ENCODE measurements around the gene OR10K2. TPM values are rescaled to one million over a fixed set of nuclear protein-coding genes. Genes with fewer than 3 reads are reported as not detected.

Gene OR10K2
- total and polyA plus RNA-seq, 2 of the 13 experiments (the other 11 are each of a cell fraction or from before 2014, with no cell fraction given): not detected

DNA sequence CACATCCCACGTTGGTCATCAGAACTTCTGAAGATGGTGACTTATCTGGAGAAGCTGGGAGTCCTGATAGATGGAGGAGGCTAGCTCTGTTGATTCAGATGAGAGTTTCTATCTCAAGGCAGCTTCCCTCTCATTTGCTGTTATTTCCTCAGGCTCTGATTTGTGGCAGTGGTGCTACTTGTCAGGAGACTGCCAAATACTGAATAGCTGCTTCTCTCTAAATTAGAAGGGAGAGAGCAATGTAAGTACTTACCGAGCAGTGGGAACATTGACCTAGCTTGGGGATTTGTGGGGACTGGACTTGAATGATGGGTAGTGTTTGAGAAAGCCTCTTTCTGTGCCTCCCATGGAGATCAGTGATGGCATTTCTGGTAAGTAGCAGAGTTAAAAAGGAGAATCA, 35.5 kb upstream of the OR10K2 start, which contains the start of gene OR10K1:
Gene OR10K1, plus strand, starts transcription at position 301 of the 400 bp plus-strand sequence. CDS start 3,728 bp downstream, outside the sequence.
- Histone ChIP-seq H4K20me1 (ENCODE audit: insufficient read depth, low read length) (no peaks in the 10 kb centered on the region), H3K9me3 (ENCODE audit: low read length) (peaks cover 50% of the 10 kb centered on the region), H3K9ac (ENCODE audit: insufficient read depth, low read depth, low read length) (no peak within 1 kb of the TSS), H2AFZ (ENCODE audit: low read length) (no peak within 1 kb of the TSS), H3K27ac (ENCODE audit: extremely low read length, insufficient read depth, low read length) (no peak within 1 kb of the TSS), H3K36me3 (replicated peaks in 1 of 2; ENCODE audit: control insufficient read depth in 1 of 2, insufficient read depth in 2 of 2, low read length in 2 of 2) (no peaks in the 10 kb centered on the region), H3K79me2 (ENCODE audit: insufficient read depth, low read length) (no peaks in the 10 kb centered on the region), H3K27me3 (ENCODE audit: control insufficient read depth in 1 of 2, insufficient read depth in 2 of 2, low read length in 2 of 2) (no peaks in the 10 kb centered on the region), H3K4me3 (replicated peaks in 1 of 3; ENCODE audit: insufficient read depth in 1 of 3, low read depth in 2 of 3, low read length in 3 of 3) (no peak within 1 kb of the TSS), H3K4me2 (ENCODE audit: low read depth, low read length) (no peak within 1 kb of the TSS), H3K4me1 (ENCODE audit: insufficient read depth, low read length) (no peaks in the 10 kb centered on the region)
- DNase-seq (ENCODE audit: low spot score) (no peak), FAIRE-seq (no peak), ATAC-seq (no peak)
- ChIA-PET CTCF (ENCODE audit: low intra/inter-chr PET ratio, low total read pairs) (no interaction called here), POLR2A (no interaction called here)
- in situ Hi-C loops (cut with HindIII; ENCODE audit: extremely low pct_ligation_motif_present, low pct_unique_long_range_greater_than_20kb): no loop called here
- BruUV-seq (replicated peaks): no TSS peak
- intact Hi-C loops (cut with micrococcal nuclease; ENCODE audit: unreplicated experiment): no loop called here
- TF ChIP-seq, protein P1, sequence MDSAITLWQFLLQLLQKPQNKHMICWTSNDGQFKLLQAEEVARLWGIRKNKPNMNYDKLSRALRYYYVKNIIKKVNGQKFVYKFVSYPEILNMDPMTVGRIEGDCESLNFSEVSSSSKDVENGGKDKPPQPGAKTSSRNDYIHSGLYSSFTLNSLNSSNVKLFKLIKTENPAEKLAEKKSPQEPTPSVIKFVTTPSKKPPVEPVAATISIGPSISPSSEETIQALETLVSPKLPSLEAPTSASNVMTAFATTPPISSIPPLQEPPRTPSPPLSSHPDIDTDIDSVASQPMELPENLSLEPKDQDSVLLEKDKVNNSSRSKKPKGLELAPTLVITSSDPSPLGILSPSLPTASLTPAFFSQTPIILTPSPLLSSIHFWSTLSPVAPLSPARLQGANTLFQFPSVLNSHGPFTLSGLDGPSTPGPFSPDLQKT (CRISPR knock-in tag; IDR thresholded peaks at IDR 0.05; ENCODE audit: borderline replicate concordance): no peak
- WGBS (ENCODE audit: low lambda C conversion rate): 0% methylated on average over 2 of the region's 2 CpGs

DNA sequence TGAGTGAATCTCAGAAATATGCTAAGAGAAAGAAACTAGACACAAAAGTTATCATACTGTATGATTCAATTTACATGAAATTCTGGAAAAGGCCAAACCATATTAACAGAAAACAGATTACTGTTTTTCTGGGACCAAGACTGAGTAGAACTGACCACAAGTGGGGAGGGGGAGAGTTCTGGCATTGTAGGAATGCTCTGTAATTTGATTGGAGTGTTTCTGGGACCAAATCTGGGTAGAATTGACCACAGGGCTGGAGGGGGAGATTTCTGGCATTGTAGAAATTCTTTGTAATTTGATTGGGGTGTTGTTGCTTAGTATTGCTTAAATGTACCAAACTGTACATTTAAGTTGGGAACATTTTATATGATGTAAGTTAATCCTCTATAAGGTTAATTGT, 32.2 kb upstream of the OR10K2 start:
- H3K9me3 ChIP-seq (ENCODE audit: low read length): peaks cover 58% of the 10 kb centered on the region
- no peaks in the 10 kb centered on the region for H3K4me1 ChIP-seq (ENCODE audit: insufficient read depth, low read length)
- no peak for FAIRE-seq
- H3K27ac ChIP-seq (ENCODE audit: extremely low read length, insufficient read depth, low read length): no peak overlapping the region
- H3K4me3 ChIP-seq (replicated peaks in 1 of 3; ENCODE audit: insufficient read depth in 1 of 3, low read depth in 2 of 3, low read length in 3 of 3): no peak overlapping the region
- no peak overlapping the region for H3K9ac ChIP-seq (ENCODE audit: insufficient read depth, low read depth, low read length)
- H2AFZ ChIP-seq (ENCODE audit: low read length): no peak overlapping the region
- no peak for ATAC-seq
- no peaks in the 10 kb centered on the region for H3K27me3 ChIP-seq (ENCODE audit: control insufficient read depth in 1 of 2, insufficient read depth in 2 of 2, low read length in 2 of 2)
- no TSS peak for BruUV-seq (replicated peaks)
- H3K4me2 ChIP-seq (ENCODE audit: low read depth, low read length): no peak overlapping the region
- POLR2A ChIA-PET: no interaction called here
- in situ Hi-C loops (cut with HindIII; ENCODE audit: extremely low pct_ligation_motif_present, low pct_unique_long_range_greater_than_20kb) (no loop called here), intact Hi-C loops (cut with micrococcal nuclease; ENCODE audit: unreplicated experiment) (no loop called here)
- CTCF ChIA-PET (ENCODE audit: low intra/inter-chr PET ratio, low total read pairs): no interaction called here
- TF ChIP-seq MAFK (conservative IDR thresholded peaks at IDR 0.05 in 1 of 2, IDR thresholded peaks at IDR 0.05 in 1 of 2; ENCODE audit: low read length in 2 of 2): no peak
- H4K20me1 ChIP-seq (ENCODE audit: insufficient read depth, low read length): no peaks in the 10 kb centered on the region
- DNase-seq (ENCODE audit: low spot score): no peak
- no peaks in the 10 kb centered on the region for H3K36me3 ChIP-seq (replicated peaks in 1 of 2; ENCODE audit: control insufficient read depth in 1 of 2, insufficient read depth in 2 of 2, low read length in 2 of 2)
- H3K79me2 ChIP-seq (ENCODE audit: insufficient read depth, low read length): no peaks in the 10 kb centered on the region
